SK-N-MC (cell line): ENCODE data around the gene KIRREL1.

Source experiments
- DNase-seq: peaks from one replicate; pipeline ENCODE4 v3.0.0-alpha.2; 2011; ENCODE audit warnings: low read depth, low spot score
- H3K27ac ChIP-seq: fragments of 200-600 bp; sonication (generic); 2 replicates; pipeline ENCODE4 v1.5.1; 2016; ENCODE audit warnings: mixed run types
- H3K36me3 ChIP-seq: fragments of 200-600 bp; sonication (generic); 2 replicates; pipeline ENCODE4 v1.6.1; 2017; ENCODE audit warnings: antibody characterized with exemption, low read length, mixed read lengths; ENCODE audit not compliant: insufficient read depth
- H3K4me3 ChIP-seq: fragments of 200-600 bp; sonication (generic); 2 replicates; pipeline ENCODE4 v1.5.1; 2016
- H3K9ac ChIP-seq: fragments of 200-600 bp; sonication (generic); 2 replicates; pipeline ENCODE4 v1.8.0; 2017; ENCODE audit warnings: mixed run types, mixed read lengths; ENCODE audit not compliant: insufficient read length
- H3K9me3 ChIP-seq: fragments of 200-600 bp; sonication (generic); 2 replicates; pipeline ENCODE4 v1.6.1; 2017; ENCODE audit warnings: low read depth, mild to moderate bottlenecking, antibody characterized with exemption, low read length, moderate library complexity, mixed read lengths
- EZH2 ChIP-seq: fragments of 200-600 bp; sonication (generic); IDR thresholded peaks from one replicate; pipeline ENCODE4 v1.6.1; 2017; ENCODE audit warnings: antibody characterized with exemption
- FOXP2 ChIP-seq: optimal IDR thresholded peaks from 2 replicates; pipeline ENCODE3; 2011; ENCODE audit warnings: mild to moderate bottlenecking, moderate library complexity; ENCODE audit not compliant: insufficient read depth; ENCODE audit errors: extremely low read length, control extremely low read depth
- POLR2AphosphoS5 ChIP-seq: IDR thresholded peaks from 2 replicates; pipeline ENCODE4 v1.6.1; 2012; ENCODE audit warnings: mild to moderate bottlenecking, low read depth, low read length, borderline replicate concordance

KIRREL1 gene

DNA sequence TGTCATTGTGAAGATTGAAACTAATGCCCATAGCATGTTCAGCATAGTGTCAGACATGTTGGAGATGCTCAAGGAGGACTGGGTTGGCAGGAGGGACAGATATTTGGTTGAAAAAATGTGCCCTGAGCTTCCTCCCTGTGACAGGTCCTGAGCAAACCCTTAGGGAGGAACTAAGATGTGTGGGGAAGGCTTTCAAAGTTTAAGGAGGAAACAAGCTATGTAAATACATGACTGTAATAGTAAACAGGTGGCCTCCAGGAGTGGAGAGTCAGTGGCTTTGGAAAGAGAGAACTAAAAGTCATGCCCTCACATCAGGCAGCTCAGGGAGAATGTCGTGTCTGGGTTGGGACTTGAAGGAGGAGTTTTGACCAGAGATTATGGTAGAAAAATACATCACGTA lies 9.7 kb upstream of the KIRREL1 start:
- TF ChIP-seq EZH2 = no peak
- TF ChIP-seq POLR2AphosphoS5 = no peak
- no peak overlapping the region for H3K9ac ChIP-seq
- H3K4me3 ChIP-seq = no peak overlapping the region
- H3K27ac ChIP-seq = no peak overlapping the region
- H3K9me3 ChIP-seq = no peaks in the 10 kb centered on the region
- H3K36me3 ChIP-seq = no peaks in the 10 kb centered on the region
- no peak for DNase-seq

DNA sequence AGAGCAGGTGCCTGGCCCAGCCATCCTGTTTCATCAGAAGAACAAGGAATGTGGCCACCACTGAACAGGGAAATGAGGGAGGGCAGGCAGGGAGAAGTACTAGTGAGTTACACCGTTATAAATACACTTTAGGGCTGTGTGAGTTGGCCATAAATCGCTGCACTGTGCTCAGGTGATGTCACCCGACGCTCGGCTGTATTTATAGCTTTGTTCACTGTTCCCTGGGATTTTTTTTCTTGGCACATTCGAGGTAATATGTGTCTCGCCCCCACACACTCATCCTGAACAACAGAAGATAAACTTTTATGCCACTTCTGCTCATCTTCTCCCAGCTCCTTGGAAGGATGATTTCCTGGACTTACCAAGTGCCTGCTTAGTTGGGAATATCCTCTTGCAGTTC lies 9.0 kb upstream of the KIRREL1 start:
- no peak for TF ChIP-seq POLR2AphosphoS5
- no peak overlapping the region for H3K4me3 ChIP-seq
- H3K36me3 ChIP-seq = no peaks in the 10 kb centered on the region
- no peak for DNase-seq
- no peak overlapping the region for H3K9ac ChIP-seq
- no peak overlapping the region for H3K27ac ChIP-seq
- no peaks in the 10 kb centered on the region for H3K9me3 ChIP-seq

DNA sequence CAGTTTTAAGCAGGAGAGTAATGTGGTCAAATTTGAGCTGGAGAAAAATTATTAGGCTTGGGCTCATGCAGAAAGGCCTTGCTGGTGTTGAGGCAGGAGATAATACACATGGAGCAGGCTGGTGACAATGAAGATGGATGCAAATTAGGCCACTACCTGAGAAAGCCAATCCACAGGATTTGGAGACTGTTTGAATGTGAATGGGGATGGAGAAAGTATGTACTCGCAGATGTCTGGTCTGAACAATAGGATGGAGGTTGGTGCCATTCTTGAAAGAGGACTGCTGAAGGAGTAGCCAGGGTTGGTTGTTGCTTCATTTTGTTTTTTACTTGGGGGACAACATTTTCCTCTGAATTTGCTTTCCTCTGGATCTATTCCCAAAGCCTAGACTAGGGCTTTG lies 8.0 kb upstream of the KIRREL1 start:
- H3K4me3 ChIP-seq = no peak overlapping the region
- no peak for TF ChIP-seq EZH2
- TF ChIP-seq POLR2AphosphoS5 = no peak
- no peak overlapping the region for H3K9ac ChIP-seq
- no peak overlapping the region for H3K27ac ChIP-seq
- H3K9me3 ChIP-seq = no peaks in the 10 kb centered on the region
- DNase-seq = no peak
- H3K36me3 ChIP-seq = no peaks in the 10 kb centered on the region

DNA sequence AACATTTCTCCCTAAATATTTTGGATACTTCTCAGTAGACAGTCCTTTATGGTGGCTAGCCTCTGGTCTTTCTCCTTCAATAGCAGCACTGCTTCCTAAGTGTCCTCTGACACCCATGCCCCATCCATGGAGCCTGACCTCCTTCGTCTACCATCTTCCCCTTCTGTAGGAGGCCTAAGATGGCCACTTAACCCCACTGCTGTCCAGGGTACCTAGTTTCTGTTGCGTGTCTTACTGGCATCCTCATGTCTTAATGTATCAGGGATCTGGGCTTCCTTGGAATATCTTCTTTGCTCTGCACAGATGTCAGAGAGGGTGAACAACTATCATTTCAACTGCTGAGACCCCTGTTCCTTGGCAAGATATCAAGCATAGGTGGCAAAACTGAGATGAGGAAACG lies 5.4 kb upstream of the KIRREL1 start:
- Histone ChIP-seq H3K9me3 (no peaks in the 10 kb centered on the region), H3K27ac (no peak overlapping the region), H3K9ac (no peak overlapping the region), H3K4me3 (no peak overlapping the region), H3K36me3 (no peaks in the 10 kb centered on the region)
- DNase-seq = no peak
- TF ChIP-seq POLR2AphosphoS5 (no peak), FOXP2 (no peak), EZH2 (no peak)

DNA sequence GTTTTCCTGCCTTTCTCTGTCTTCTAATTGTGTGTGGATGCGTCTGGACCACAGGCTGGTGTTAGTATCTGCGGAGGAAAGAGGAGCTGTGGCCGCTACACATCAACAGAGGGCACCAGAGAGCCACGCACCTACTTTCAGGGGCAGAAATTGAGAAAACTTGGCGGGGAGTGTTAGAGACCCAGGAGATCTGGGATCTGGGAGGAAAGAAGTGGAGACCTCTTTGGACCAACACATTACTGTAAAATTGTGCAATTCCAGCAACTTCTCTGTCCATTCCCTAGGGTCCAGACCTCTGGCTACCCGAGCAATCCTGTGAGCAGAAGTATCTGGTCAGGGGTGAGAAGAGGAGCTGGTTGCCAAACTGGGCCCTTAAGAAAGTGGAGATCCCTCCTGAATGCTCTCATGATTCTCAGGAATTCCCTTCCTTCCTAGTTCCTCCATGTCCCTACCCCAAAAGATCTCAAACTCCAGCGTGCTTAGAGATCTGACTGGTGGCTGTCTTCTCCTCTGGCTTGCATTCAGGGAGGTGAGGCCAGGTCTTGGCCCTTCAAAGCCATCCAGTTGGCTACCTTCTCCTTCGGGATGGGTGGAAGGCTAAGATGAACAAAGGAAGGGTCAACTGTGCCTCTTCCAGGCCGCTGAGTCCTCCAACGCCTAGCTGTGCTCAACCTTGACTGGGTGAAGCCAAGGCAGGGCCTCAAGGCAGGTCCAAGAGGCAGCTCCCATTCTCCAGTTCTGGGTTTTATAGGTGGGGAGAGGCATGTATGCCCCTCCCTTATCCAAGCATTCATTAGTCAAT lies 1.2 kb upstream of the KIRREL1 start:
- Histone ChIP-seq H3K9me3 (no peaks in the 10 kb centered on the region), H3K4me3 (peak overlapping the region; percentile 94; the same call in 1 of the 2 replicates), H3K9ac (no peak overlapping the region), H3K27ac (no peak overlapping the region), H3K36me3 (no peaks in the 10 kb centered on the region)
- no peak for DNase-seq
- TF ChIP-seq EZH2 (no peak), FOXP2 (no peak), POLR2AphosphoS5 (no peak)

DNA sequence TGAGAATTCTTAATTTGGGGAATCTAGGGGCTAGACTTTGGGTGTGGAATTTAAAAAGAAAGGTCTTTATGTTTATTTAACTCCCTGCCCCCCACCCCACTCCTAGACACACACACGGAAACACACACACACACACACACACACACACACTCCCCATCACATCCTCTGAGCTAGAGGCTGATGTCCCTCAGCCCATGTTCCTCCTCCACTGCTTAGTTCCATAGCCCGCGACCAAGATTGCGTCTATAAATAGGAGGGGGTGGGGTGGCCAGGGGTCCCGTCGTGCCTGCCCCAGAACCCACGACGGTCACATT lies 655 bp upstream of the KIRREL1 start:
- DNase-seq = no peak
- TF ChIP-seq FOXP2 (no peak), POLR2AphosphoS5 (no peak), EZH2 (no peak)
- Histone ChIP-seq H3K27ac (no peak overlapping the region), H3K36me3 (no peaks in the 10 kb centered on the region), H3K9ac (no peak overlapping the region), H3K9me3 (no peaks in the 10 kb centered on the region), H3K4me3 (peak overlapping the region; percentile 94)

DNA sequence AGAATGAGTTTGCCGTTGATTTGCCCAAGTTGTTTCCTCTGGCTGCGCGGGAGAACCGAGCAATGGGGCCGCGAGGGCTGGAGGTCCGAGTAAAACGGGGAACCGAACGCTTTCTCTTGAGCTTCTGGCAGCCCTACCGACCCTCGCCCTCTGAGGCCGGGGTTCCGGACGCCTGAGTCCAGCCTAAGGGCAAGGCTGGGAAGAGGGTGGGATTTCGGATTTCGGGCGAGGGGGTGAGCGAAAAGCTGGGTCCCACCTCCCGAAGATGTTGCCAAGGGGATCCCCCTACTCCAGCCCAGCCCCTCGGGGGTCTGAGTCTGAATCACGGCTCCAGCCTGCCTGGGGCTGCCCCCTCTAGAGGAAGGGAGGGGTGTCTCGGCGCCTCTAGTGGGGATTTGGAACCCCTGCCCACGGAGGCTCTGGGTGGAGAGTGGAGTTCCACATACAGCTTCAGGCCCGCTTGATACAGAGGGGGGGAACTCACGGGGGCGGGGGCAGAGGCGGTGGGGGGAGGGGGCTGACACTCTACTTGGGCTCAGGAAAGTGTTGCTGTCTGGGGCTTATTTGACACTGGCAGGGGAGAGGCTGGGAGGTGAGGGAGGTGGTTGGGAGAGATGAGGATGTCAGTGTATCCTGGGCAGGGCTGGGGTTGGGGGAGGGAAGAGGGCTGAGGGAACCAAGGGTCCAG lies 617 bp downstream of the KIRREL1 start:
- Histone ChIP-seq H3K4me3 (peak overlapping the region; percentile 94), H3K27ac (no peak overlapping the region), H3K9me3 (no peaks in the 10 kb centered on the region), H3K36me3 (no peaks in the 10 kb centered on the region), H3K9ac (peak overlapping the region; percentile 96)
- TF ChIP-seq FOXP2 = no peak
- TF ChIP-seq POLR2AphosphoS5 = no peak
- no peak for TF ChIP-seq EZH2
- DNase-seq = no peak

DNA sequence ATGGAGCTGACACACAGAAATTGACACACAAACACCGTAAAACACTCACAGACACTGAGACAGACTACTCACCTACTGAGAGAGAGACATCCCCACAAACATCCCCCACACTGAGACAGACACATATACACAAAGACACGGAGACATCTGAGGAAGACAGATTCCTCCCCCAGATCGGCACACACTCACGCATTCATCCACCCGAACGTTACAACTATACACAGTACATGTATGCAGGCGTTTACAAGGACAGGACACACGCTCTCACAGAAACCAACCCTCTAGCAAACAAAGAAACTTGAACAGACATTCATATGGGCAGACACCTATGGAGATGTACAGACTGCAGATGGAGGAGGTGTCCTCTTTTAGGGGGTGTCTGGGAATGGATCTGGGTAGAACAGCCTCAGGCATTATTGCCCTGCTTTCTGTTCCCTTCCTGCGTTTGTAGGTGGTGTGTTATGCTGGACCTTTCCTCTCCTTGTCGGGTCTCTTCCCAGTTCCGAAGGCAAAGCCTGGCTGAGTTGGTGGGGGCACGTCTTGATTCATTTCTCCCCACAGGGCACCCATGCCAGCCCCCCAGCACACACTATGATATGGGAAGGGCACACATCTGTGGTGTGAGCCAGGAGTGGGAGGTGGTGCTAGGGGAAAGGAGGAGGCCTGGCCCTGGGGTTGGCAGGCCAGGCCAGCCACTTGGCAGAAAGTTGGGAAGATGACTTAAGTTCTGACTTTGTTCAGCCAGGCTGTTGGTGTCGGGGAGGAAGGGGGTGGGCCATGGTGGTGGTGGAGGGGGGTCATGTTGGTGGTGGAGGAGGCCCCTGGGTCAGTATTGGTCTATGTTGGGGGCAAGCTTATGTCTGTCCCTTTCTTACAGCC lies 1.5 kb downstream of the KIRREL1 start:
- no peaks in the 10 kb centered on the region for H3K9me3 ChIP-seq
- no peak overlapping the region for H3K27ac ChIP-seq
- no peak for TF ChIP-seq POLR2AphosphoS5
- TF ChIP-seq EZH2 = no peak
- TF ChIP-seq FOXP2 = no peak
- H3K9ac ChIP-seq = peak overlapping the region; percentile 67
- H3K36me3 ChIP-seq = no peaks in the 10 kb centered on the region
- DNase-seq = no peak
- peak overlapping the region; percentile 94 for H3K4me3 ChIP-seq
